Activated CD8-positive, alpha-beta memory T cell treated with anti-CD3 and anti-CD28 coated beads, Interleukin-2, amount 50 U/mL, for 24 hours (primary cell): ENCODE data around the gene LEPR.
"Not testable (repeated sequence)": the region's sequence is repeated elsewhere in the genome, so short reads cannot be mapped to it uniquely, and the experiment has no call there.

Source experiments
- DNase-seq: peaks from one replicate; pipeline ENCODE4 v3.0.0-alpha.2; 2020; ENCODE audit errors: extremely low read depth

The LEPR gene

GRCh38 chr1:65435987-65436386, 15.5 kb downstream of the LEPR start:
- no peak for DNase-seq

GRCh38 chr1:65437616-65438015, 17.1 kb downstream of the LEPR start:
- no peak for DNase-seq

- DNase-seq: no peak
Measured at GRCh38 chr1:65440322-65440900, 19.9 kb downstream of the LEPR start.

- DNase-seq: no peak
Measured at GRCh38 chr1:65440915-65441314, 20.4 kb downstream of the LEPR start.

- DNase-seq: no peak
Measured at GRCh38 chr1:65441464-65441863, 21.0 kb downstream of the LEPR start.

- DNase-seq: no peak
Measured at GRCh38 chr1:65442442-65442841, 22.0 kb downstream of the LEPR start.

- DNase-seq: no peak
Measured at GRCh38 chr1:65443647-65444046, 23.2 kb downstream of the LEPR start.

GRCh38 chr1:65444128-65444640, 23.7 kb downstream of the LEPR start:
- DNase-seq: no peak

- no peak for DNase-seq
Measured at GRCh38 chr1:65445837-65446236, 25.4 kb downstream of the LEPR start.

- no peak for DNase-seq
Measured at GRCh38 chr1:65449214-65449823, 28.9 kb downstream of the LEPR start.

GRCh38 chr1:65455678-65456077, 35.2 kb downstream of the LEPR start:
- not testable (repeated sequence) for DNase-seq

- DNase-seq: no peak
Measured at GRCh38 chr1:65456481-65456880, 36.0 kb downstream of the LEPR start.

- DNase-seq: no peak
Measured at GRCh38 chr1:65457868-65458267, 37.4 kb downstream of the LEPR start.

GRCh38 chr1:65458730-65459396, 38.4 kb downstream of the LEPR start:
- DNase-seq: no peak

- no peak for DNase-seq
Measured at GRCh38 chr1:65459397-65459768, 38.9 kb downstream of the LEPR start.

- not testable (repeated sequence) for DNase-seq
Measured at GRCh38 chr1:65465837-65466236, 45.4 kb downstream of the LEPR start.

GRCh38 chr1:65467536-65467935, 47.1 kb downstream of the LEPR start:
- no peak for DNase-seq

GRCh38 chr1:65469126-65469888, 48.8 kb downstream of the LEPR start:
- DNase-seq: no peak

GRCh38 chr1:65469889-65470340, 49.4 kb downstream of the LEPR start:
- DNase-seq: no peak
